GM12878 (cell line): Measurements from ENCODE around the gene SLC25A47. TPM values are rescaled to one million over a fixed set of nuclear protein-coding genes. Genes with fewer than 3 reads are reported as not detected.
A peak's percentile ranks its signal among the peaks of the same experiment; 100 is the strongest.

Experiments used
- ATAC-seq: fragments of 200-7000 bp; cut with Tn5 transposase; 3 replicates; pipeline ENCODE4 v1.9.1; 2020; ENCODE audit warnings: mild to moderate bottlenecking, moderate library complexity
- BruUV-seq: library from RNA; stranded (reverse); fragments of 400-500 nt; replicated peaks from 2 replicates; lab custom pipeline; 2021; lab: Mats Ljungman, UMichigan
- CTCF ChIA-PET: fragments of 300-600 bp; sonication (Branson Sonifier 250); formaldehyde crosslinking; extraction: SDS; loops from one replicate; lab custom pipeline; 2021; ENCODE audit warnings: inconsistent platforms; lab: Yijun Ruan, JAX
- POLR2A ChIA-PET: fragments of 350-600 bp; formaldehyde crosslinking; extraction: SDS; loops from one replicate; lab custom pipeline; 2021; ENCODE audit warnings: inconsistent platforms; lab: Charles Lee
- RAD21 ChIA-PET: fragments of 300-600 bp; sonication (Branson Sonifier 250); formaldehyde crosslinking; loops from one replicate; lab custom pipeline; 2023; ENCODE audit warnings: antibody characterized with exemption; ENCODE audit not compliant: unreplicated experiment; lab: Charles Lee
- SMC1A ChIA-PET: fragments of 300-600 bp; sonication (Branson Sonifier 250); formaldehyde crosslinking; loops from one replicate; lab custom pipeline; 2023; ENCODE audit not compliant: unreplicated experiment, uncharacterized antibody; lab: Charles Lee
- DNase-seq: peaks from one replicate; pipeline ENCODE4 v3.0.0-alpha.2; 2011; ENCODE audit warnings: low read depth, low spot score
- FAIRE-seq: peaks from 3 replicates; lab custom pipeline; 2011; peaks lifted over from hg19 to GRCh38; lab: Jason Lieb, UNC
- H2AFZ ChIP-seq: 2 replicates; pipeline ENCODE4 v1.6.0; 2011; ENCODE audit warnings: low read depth, low read length, control low read depth; ENCODE audit not compliant: control insufficient read depth
- H3K27ac ChIP-seq: 2 replicates; pipeline ENCODE4 v1.5.1; 2011; ENCODE audit warnings: control low read depth; ENCODE audit not compliant: control insufficient read depth, insufficient read depth
- H3K27me3 ChIP-seq, 2 experiments: replicated peaks in 1 of 2; 2 replicates each; pipeline versions ENCODE4 v1.6.0 to v1.6.1; 2011; ENCODE audit warnings: low read length in 1 of 2; ENCODE audit not compliant: control insufficient read depth in 2 of 2, insufficient read depth in 2 of 2
- H3K36me3 ChIP-seq, 2 experiments: 2 replicates each; pipeline ENCODE4 v1.5.1; 2011; ENCODE audit warnings: low read length in 1 of 2; ENCODE audit not compliant: control insufficient read depth in 2 of 2, insufficient read depth in 2 of 2
- H3K4me1 ChIP-seq: 2 replicates; pipeline ENCODE4 v1.6.1; 2011; ENCODE audit warnings: mild to moderate bottlenecking, low read length, moderate library complexity, mixed read lengths; ENCODE audit not compliant: control insufficient read depth, insufficient read depth
- H3K4me2 ChIP-seq: 2 replicates; pipeline ENCODE4 v1.6.0; 2011; ENCODE audit warnings: control low read depth; ENCODE audit not compliant: control insufficient read depth, insufficient read depth
- H3K4me3 ChIP-seq: fragments of 200-600 bp; sonication (generic); 2 replicates; pipeline ENCODE4 v1.5.1; 2016
- H3K79me2 ChIP-seq: 2 replicates; pipeline ENCODE4 v1.6.0; 2011; ENCODE audit warnings: low read length; ENCODE audit not compliant: control insufficient read depth, insufficient read depth
- H3K9ac ChIP-seq: 2 replicates; pipeline ENCODE4 v1.8.0; 2011; ENCODE audit warnings: low read length, control low read depth, mixed read lengths; ENCODE audit not compliant: control insufficient read depth, insufficient read depth
- H3K9me3 ChIP-seq: replicated peaks from 3 replicates; pipeline ENCODE4 v1.5.1; 2011; ENCODE audit warnings: mild to moderate bottlenecking, low read length; ENCODE audit not compliant: control insufficient read depth, insufficient read depth
- H4K20me1 ChIP-seq: 2 replicates; pipeline ENCODE4 v1.6.0; 2011; ENCODE audit not compliant: control insufficient read depth, insufficient read depth
- BCLAF1 ChIP-seq: fragments of 450-650 bp; IDR thresholded peaks from 2 replicates; pipeline ENCODE4 v1.6.1; 2017; ENCODE audit warnings: antibody characterized with exemption, mild to moderate bottlenecking, moderate library complexity
- CUX1 ChIP-seq: IDR thresholded peaks from 2 replicates; pipeline ENCODE4 v1.6.1; 2012; ENCODE audit warnings: improper control_type of control experiment, low read depth, low read length; ENCODE audit not compliant: insufficient replicate concordance
- HSF1 ChIP-seq: fragments of 150-350 bp; IDR thresholded peaks from 2 replicates; pipeline ENCODE4 v1.6.1; 2014; ENCODE audit warnings: mild to moderate bottlenecking, low read depth, low read length
- IKZF1 ChIP-seq: fragments of 450-650 bp; conservative IDR thresholded peaks from 2 replicates; pipeline ENCODE4 v1.6.1; 2017; ENCODE audit warnings: antibody characterized with exemption, mild to moderate bottlenecking
- JUNB ChIP-seq: IDR thresholded peaks from 2 replicates; pipeline ENCODE4 v1.6.1; 2016; ENCODE audit warnings: antibody characterized with exemption, mild to moderate bottlenecking
- MXI1 ChIP-seq: fragments of 150-350 bp; IDR thresholded peaks from 2 replicates; pipeline ENCODE4 v1.6.1; 2011; ENCODE audit warnings: low read depth, mild to moderate bottlenecking, inconsistent platforms, low read length, improper control_type of control experiment
- MYB ChIP-seq: fragments of 150-350 bp; IDR thresholded peaks from 2 replicates; pipeline ENCODE4 v1.6.1; 2014; ENCODE audit warnings: mild to moderate bottlenecking, low read depth, low read length, borderline replicate concordance
- SMAD5 ChIP-seq: IDR thresholded peaks from 2 replicates; pipeline ENCODE4 v1.6.1; 2016; ENCODE audit warnings: antibody characterized with exemption, low read depth
- TARDBP ChIP-seq: IDR thresholded peaks from 2 replicates; pipeline ENCODE4 v1.6.1; 2016; ENCODE audit warnings: borderline replicate concordance
- YY1 ChIP-seq: IDR thresholded peaks from 2 replicates; pipeline ENCODE4 v1.6.1; 2011; ENCODE audit warnings: low read depth, mild to moderate bottlenecking, low read length
- WGBS: methylation state at CpG from one replicate; pipeline ENCODE4 v1.1.6; 2016; ENCODE audit warnings: low lambda C conversion rate; ENCODE audit not compliant: insufficient replicate concordance, insufficient coverage; ENCODE audit errors: missing lambda C conversion rate; 5-methylcytosine and 5-hydroxymethylcytosine counted together
- in situ Hi-C: fragments of 300-500 bp; cut with MboI; formaldehyde crosslinking; loops from 9 replicates; pipeline ENCODE4 v1.14.3; 2018; ENCODE audit warnings: mixed read lengths
- intact Hi-C: fragments of 100-400 bp; cut with micrococcal nuclease; formaldehyde crosslinking; loops from one replicate; pipeline ENCODE4 v1.14.2; 2022; ENCODE audit not compliant: unreplicated experiment
- polyA plus RNA-seq, 11 experiments: library from polyadenylated mRNA; depleted of rRNA in 4 of 11; unstranded in 6 of 11; stranded (reverse) in 5 of 11; fragments of >200 nt; fragmentation: Nextera tagmentation in 4 of 11; fragmentation: Illumina TruSeq in 1 of 11; extraction: Ambion mirVana in 4 of 11; extraction: Trizol in 1 of 11; gene quantifications; 1 replicate in 1 of 11; 2 replicates in 10 of 11; pipeline versions ENCODE4 v1.2.1 to v1.2.3, GENCODE V29; 2011 to 2016; ENCODE audit warnings: inconsistent platforms in 2 of 11, missing spikeins in 2 of 11, low read depth in 1 of 11
- total RNA-seq, 4 experiments: library from RNA; depleted of rRNA in 3 of 4; stranded (reverse); fragments of >200 nt in 3 of 4; fragmentation: Illumina TruSeq in 1 of 4; extraction: Trizol in 1 of 4; gene quantifications; 2 replicates each; pipeline versions ENCODE4 v1.2.1 to v1.2.3, GENCODE V29; 2013 to 2021

SLC25A47 gene
- total and polyA plus RNA-seq, 10 of the 15 experiments (the other 5 are each of a cell fraction or from before 2014, with no cell fraction given) = 0.14 TPM; not detected in 9

GRCh38 chr14:100358396-100358795, 35.3 kb downstream of the SLC25A47 start (continued):
- peak; percentile 73 for TF ChIP-seq CUX1

GRCh38 chr14:100359111-100359510, 36.0 kb downstream of the SLC25A47 start:
- Histone ChIP-seq H3K36me3 (peaks cover 8 to 36% of the 10 kb centered on the region in 2 experiments), H4K20me1 (no peaks in the 10 kb centered on the region; the same call in 1 of the 2 replicates), H3K4me3 (no peak overlapping the region), H3K9ac (no peak overlapping the region), H3K4me1 (no peaks in the 10 kb centered on the region; the same call in 1 of the 2 replicates), H3K27me3 (no peaks in the 10 kb centered on the region), H3K4me2 (no peak overlapping the region), H3K79me2 (no peaks in the 10 kb centered on the region; the same call in 1 of the 2 replicates), H3K27ac (no peak overlapping the region), H2AFZ (no peak overlapping the region), H3K9me3 (no peaks in the 10 kb centered on the region)
- WGBS = 71% methylated on average over 2 of the region's 2 CpGs
- FAIRE-seq (no peak), DNase-seq (no peak), ATAC-seq (no peak)
- intact Hi-C loops (no loop called here), in situ Hi-C loops (no loop called here)
- ChIA-PET SMC1A (no interaction called here), RAD21 (interaction anchor here (2.1 kb wide), 1 partner anchor 18 kb away, joined by 6 read pairs; no protein-coding TSS in a partner anchor), POLR2A (no interaction called here), CTCF (no interaction called here)
- BruUV-seq = no TSS peak
- TF ChIP-seq TARDBP = no peak
- TF ChIP-seq MXI1 = no peak
- no peak for TF ChIP-seq IKZF1
- no peak for TF ChIP-seq HSF1
- no peak for TF ChIP-seq SMAD5
- no peak for TF ChIP-seq BCLAF1
- no peak for TF ChIP-seq MYB
- TF ChIP-seq JUNB = no peak
- TF ChIP-seq YY1 = no peak
